Nephron (organoid): ENCODE data around the gene PHTF2.

Source experiments
- H3K27ac Mint-ChIP-seq, 3 experiments: 2 replicates each; pipeline ENCODE4 v1.8.0; 2020; ENCODE audit warnings: mixed read lengths in 3 of 3, mild to moderate bottlenecking in 2 of 3, moderate library complexity in 1 of 3
- H3K27me3 Mint-ChIP-seq: 2 replicates; pipeline ENCODE4 v1.8.0; 2021; ENCODE audit warnings: low read depth, mild to moderate bottlenecking, moderate library complexity, mixed read lengths
- H3K36me3 Mint-ChIP-seq: 2 replicates; pipeline ENCODE4 v1.8.0; 2020; ENCODE audit warnings: low read depth, mixed read lengths
- H3K4me1 Mint-ChIP-seq: 2 replicates; pipeline ENCODE4 v1.8.0; 2020; ENCODE audit warnings: mixed read lengths
- H3K4me3 Mint-ChIP-seq, 3 experiments: 2 replicates each; pipeline ENCODE4 v1.8.0; 2020; ENCODE audit warnings: mild to moderate bottlenecking in 3 of 3, mixed read lengths in 3 of 3, moderate library complexity in 2 of 3
- H3K9me3 Mint-ChIP-seq: 2 replicates; pipeline ENCODE4 v1.8.0; 2020; ENCODE audit warnings: mixed read lengths
- TF ChIP-seq, protein P1 (sequence below), 3 experiments: fragments of 200-600 bp; sonication (generic); IDR thresholded peaks; one replicate each; pipeline ENCODE4 v1.5.0; 2021; ENCODE audit warnings: antibody characterized with exemption in 3 of 3; ENCODE audit not compliant: unreplicated experiment in 3 of 3

Gene PHTF2

DNA sequence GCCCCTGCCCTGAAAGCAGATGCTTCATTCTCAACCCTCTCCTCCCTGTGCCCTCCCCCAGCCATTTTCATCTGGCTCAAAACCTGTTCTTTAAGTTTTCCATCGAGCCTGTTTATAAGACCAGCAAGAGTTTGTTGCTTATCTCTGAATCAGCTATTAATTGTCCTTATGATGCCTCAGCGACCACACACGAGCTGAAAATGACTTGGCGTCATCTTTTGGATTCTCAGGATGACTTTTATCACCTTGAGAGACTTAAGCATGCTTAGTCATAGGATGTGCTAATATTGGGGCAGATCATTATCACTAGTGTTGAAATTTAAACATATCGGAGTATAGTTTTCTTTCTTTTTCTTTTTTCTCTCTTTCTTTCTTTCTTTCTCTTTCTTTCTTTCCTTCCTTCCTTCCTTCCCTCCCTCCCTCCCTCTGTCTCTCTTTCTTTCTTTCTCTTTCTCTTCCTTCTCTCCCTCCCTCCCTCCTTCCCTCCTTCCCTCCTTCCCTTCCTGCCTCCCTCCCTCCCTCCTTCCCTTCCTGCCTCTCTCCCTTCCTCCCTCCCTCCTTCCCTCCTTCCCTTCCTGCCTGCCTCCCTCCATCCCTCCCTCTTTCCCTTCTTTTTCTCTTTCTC lies 184.5 kb downstream of the PHTF2 start:
- no peaks in the 10 kb centered on the region for H3K27me3 Mint-ChIP-seq
- no peak overlapping the region for H3K27ac Mint-ChIP-seq
- H3K9me3 Mint-ChIP-seq, result no peaks in the 10 kb centered on the region
- no peak overlapping the region for H3K4me3 Mint-ChIP-seq
- H3K36me3 Mint-ChIP-seq, result no peaks in the 10 kb centered on the region
- TF ChIP-seq, protein P1, sequence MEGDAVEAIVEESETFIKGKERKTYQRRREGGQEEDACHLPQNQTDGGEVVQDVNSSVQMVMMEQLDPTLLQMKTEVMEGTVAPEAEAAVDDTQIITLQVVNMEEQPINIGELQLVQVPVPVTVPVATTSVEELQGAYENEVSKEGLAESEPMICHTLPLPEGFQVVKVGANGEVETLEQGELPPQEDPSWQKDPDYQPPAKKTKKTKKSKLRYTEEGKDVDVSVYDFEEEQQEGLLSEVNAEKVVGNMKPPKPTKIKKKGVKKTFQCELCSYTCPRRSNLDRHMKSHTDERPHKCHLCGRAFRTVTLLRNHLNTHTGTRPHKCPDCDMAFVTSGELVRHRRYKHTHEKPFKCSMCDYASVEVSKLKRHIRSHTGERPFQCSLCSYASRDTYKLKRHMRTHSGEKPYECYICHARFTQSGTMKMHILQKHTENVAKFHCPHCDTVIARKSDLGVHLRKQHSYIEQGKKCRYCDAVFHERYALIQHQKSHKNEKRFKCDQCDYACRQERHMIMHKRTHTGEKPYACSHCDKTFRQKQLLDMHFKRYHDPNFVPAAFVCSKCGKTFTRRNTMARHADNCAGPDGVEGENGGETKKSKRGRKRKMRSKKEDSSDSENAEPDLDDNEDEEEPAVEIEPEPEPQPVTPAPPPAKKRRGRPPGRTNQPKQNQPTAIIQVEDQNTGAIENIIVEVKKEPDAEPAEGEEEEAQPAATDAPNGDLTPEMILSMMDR (IDR thresholded peaks at IDR 0.05; ENCODE audit: unreplicated experiment in 3 of 3), result no peak
- H3K4me1 Mint-ChIP-seq, result peaks cover 6% of the 10 kb centered on the region

DNA sequence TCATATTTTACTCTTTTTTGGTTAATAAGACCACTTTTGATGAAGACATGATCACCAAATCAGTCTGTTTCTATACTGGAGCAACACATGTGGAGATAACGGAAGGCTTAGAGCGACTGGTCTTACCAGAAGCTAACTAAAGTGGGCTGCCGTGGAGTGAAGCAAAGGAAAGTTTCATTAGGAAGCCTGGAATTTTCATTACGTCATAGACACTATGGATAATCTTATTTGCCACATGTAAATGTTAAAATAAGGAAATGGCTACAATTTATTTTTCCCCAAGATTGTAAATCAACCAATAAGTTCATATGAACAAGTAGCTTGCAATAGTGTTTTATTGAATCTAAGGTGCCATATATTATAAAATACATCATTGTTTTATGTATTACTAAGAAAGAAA lies 185.4 kb downstream of the PHTF2 start:
- Mint-ChIP-seq H3K36me3 (no peaks in the 10 kb centered on the region), H3K27ac (no peak overlapping the region), H3K27me3 (no peaks in the 10 kb centered on the region), H3K9me3 (peaks cover under 1% of the 10 kb centered on the region), H3K4me3 (no peak overlapping the region), H3K4me1 (peaks cover 6% of the 10 kb centered on the region)
- TF ChIP-seq, protein P1 (IDR thresholded peaks at IDR 0.05; ENCODE audit: unreplicated experiment in 3 of 3), result no peak

DNA sequence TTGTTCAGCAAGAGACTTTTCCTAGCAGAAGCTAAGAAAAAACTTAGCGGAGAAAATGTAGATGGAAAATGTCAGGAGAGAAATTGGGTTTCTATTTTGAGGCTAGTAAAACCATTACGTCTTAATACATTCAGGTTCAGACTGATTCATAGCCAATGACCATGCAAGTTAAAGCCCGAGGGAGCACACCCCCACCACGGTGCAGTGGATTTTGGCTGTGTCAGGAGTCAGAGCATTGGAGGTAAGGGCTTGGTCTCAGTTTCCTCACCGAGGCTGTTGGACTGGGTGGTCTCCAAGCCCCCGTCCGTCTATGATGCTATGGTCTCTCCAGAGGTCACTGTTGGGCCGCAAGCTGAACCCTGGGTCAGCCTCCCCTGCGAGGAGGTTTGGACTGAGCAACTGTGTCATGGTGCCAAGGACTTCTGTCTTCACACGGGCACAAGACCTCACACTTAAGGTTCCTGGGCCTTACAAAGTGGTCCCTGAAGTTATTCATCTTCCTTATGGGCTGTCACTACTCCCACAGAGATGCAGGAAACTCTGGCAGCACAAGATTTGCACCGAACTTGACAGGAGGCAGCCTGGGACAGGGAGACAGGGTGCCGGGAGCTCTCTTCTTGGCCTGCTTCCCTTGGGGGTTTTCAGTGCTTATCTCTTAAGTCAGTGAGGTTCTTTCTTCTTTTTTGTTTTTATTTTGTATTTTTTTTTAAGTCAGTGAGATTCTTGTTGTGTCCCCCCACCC lies 186.8 kb downstream of the PHTF2 start:
- Mint-ChIP-seq H3K27me3 (no peaks in the 10 kb centered on the region), H3K4me3 (no peak overlapping the region), H3K9me3 (peaks cover 6% of the 10 kb centered on the region), H3K36me3 (no peaks in the 10 kb centered on the region), H3K4me1 (peaks cover 6% of the 10 kb centered on the region), H3K27ac (peak overlapping the region in 2 of 3 experiments; percentile 9 to 24)
- TF ChIP-seq, protein P1 (IDR thresholded peaks at IDR 0.05; ENCODE audit: unreplicated experiment in 3 of 3), result no peak

DNA sequence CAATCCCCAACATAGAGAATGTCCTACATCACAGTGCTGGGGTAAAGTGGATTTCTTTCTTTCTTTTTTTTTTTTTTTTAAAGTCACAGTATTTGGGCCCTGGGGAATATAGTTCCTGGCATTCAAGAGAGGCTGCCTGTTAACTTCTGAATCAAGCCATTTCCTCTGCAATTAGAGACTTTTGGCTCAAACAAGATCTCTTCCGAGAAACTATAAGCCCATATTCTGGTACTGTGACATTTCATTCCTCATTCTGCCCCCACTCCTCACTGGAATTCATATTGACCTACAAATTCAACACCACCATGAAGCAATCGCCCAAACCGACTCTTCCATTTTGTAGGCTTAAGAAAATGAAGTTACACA lies 187.4 kb downstream of the PHTF2 start:
- Mint-ChIP-seq H3K4me3 (no peak overlapping the region), H3K9me3 (peaks cover 6% of the 10 kb centered on the region), H3K36me3 (no peaks in the 10 kb centered on the region), H3K4me1 (peaks cover 6% of the 10 kb centered on the region), H3K27me3 (no peaks in the 10 kb centered on the region), H3K27ac (peak overlapping the region; percentile 9 to 65 (median 20))
- TF ChIP-seq, protein P1 (IDR thresholded peaks at IDR 0.05; ENCODE audit: unreplicated experiment in 3 of 3), result no peak

DNA sequence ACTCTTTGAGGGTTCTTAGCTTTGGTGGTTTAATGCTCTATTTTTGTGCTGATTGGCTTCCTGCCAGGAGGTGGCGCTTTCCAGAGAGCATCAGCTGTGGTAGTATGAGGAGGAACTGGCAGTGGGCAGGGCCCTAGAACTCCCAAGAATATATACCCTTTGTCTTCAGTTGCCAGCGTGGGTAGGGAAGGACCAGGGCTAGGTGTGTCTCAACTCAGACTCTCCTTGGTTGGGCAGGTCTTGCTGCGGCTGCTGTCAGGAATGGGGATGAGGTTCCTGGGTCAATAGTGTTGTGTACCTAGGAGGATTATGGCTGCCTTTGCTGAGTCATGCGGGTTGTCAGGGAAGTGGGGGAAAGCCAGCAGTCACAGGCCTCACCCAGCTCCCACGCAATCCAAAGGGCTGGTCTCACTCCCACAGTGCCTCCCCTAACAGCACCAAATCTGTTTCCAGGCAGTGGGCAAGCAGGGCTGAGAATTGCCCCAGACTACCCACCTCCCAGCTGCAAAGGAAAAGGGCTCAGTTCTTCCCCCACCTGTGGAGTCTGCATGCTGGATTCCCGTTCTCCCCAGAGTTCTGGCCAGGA lies 191.5 kb downstream of the PHTF2 start:
- Mint-ChIP-seq H3K27me3 (no peaks in the 10 kb centered on the region), H3K36me3 (no peaks in the 10 kb centered on the region), H3K9me3 (peaks cover 6% of the 10 kb centered on the region), H3K4me3 (no peak overlapping the region), H3K27ac (no peak overlapping the region), H3K4me1 (peaks cover 6% of the 10 kb centered on the region)
- TF ChIP-seq, protein P1 (IDR thresholded peaks at IDR 0.05; ENCODE audit: unreplicated experiment in 3 of 3), result no peak
